Activated effector memory CD4-positive, alpha-beta T cell treated with anti-CD3 and anti-CD28 coated beads, Interleukin-2, amount 50 U/mL, for 16 hours (primary cell): ENCODE results near the gene AIFM3.
"Not testable (repeated sequence)": the region's sequence is repeated elsewhere in the genome, so short reads cannot be mapped to it uniquely, and the experiment has no call there.

Experiments used
- DNase-seq: peaks from one replicate; pipeline ENCODE4 v3.0.0-alpha.2; 2020

The AIFM3 gene

DNA sequence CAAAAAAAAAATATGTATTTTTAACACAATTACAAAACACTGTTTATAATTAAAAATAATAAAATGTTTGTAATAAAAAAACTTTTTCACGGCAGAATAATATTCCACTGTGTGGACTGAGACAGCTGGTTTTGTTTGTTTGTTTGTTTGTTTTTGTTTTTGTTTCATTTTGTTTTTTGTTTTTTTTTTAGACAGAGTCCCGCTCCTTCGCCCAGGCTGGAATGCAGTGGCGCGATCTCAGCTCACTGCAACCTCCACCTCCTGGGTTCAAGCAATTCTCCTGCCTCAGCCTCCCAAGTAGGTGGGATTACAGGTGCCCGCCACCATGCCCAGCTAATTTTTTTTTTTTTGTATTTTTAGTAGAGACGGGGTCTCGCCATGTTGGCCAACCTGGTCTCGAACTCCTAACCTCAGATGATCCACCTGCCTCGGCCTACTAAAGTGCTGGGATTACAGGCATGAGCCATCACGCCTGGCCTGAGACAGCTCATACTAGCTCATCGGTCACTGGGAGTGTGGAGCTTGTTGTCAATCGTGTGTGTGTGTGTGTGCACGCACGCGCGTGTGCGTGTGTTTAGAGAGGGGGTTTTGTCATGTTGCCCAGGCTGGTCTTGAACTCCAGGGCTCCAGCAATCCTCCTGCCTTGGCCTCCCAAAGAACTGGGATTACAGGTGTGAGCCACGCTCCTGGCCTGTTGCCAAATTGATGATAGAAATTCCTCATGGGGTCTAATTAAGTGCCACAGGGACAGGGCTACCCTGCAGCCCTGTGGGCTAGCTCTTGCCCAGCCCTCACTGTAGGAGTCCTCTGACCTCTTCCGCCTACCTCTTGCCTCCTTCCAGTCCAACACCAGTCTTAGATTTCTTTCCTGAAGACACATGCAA is 7.2 kb upstream of the AIFM3 start:
- DNase-seq: no peak

DNA sequence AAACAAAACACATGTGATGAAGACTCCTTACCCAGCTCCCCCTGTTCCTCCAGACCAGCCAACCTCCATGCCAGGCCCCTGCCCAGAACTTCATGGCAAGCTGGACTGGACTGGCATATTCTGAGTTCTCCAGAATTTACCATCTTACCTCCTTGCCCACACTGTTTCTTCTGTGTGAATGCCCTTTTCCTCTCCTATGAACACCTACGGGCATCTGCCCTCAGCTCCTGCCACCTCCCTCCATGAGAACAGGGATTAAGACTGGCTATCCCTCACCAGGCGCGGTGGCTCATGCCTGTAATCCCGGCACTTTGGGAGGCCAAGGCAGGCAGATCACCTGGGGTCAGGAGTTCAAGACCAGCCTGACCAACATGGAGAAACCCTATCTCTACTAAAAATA is 6.4 kb upstream of the AIFM3 start:
- DNase-seq: no peak

- DNase-seq: no peak
These were observed 4.5 kb upstream of the AIFM3 start for GRCh38 chr22:20962491-20962945.

- no peak for DNase-seq
These were observed 3.6 kb upstream of the AIFM3 start for GRCh38 chr22:20963201-20964052.

DNA sequence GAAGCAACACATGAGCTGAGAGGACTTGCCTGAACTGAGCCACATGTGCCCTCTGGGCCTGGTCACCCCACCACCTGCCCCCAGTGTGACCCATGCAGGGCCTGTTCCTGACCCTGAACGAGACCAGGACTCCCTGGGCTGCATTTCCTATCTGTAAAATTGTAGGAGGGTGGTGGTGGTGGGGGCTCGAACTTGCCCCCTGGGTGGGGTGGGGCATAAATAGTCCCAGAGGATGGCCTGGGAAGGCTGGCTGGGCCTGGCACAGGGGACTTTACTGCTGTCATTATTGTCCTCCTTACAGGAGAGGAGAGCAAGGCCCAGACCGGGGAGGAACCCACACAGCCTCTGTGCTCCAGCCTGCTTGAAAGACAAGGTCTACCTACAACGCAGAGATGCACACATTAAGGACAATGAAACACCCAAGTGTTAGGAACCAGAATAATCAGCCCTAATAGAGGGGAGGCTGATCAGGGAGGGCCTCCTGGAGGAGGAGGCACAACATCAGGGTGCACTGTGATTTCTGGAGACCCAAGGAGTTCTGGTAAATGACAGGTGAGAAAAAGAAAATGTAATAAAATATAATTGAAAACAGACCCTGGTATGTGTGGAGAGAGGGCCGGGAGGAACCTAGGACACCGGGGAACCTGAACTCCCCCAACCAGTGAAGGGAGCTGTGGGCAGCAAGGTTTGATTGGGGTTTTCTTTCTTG is 2.8 kb upstream of the AIFM3 start:
- no peak for DNase-seq

DNA sequence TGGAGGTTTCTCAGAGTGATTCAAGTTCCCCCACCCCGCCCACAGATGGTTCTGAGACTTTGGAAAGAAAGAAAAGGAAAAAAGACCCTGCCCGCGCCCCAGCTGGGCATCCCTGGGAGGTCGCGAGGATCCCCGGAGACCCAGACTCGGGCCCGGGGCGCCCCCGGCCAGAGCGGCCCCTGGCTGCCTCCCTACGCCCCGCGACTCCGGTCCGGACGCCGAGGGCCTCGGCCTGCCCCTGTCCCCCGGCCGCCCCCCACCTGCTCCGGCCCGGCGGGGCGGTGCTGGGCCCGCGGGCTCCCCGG is 2.3 kb upstream of the AIFM3 start:
- no peak for DNase-seq

DNA sequence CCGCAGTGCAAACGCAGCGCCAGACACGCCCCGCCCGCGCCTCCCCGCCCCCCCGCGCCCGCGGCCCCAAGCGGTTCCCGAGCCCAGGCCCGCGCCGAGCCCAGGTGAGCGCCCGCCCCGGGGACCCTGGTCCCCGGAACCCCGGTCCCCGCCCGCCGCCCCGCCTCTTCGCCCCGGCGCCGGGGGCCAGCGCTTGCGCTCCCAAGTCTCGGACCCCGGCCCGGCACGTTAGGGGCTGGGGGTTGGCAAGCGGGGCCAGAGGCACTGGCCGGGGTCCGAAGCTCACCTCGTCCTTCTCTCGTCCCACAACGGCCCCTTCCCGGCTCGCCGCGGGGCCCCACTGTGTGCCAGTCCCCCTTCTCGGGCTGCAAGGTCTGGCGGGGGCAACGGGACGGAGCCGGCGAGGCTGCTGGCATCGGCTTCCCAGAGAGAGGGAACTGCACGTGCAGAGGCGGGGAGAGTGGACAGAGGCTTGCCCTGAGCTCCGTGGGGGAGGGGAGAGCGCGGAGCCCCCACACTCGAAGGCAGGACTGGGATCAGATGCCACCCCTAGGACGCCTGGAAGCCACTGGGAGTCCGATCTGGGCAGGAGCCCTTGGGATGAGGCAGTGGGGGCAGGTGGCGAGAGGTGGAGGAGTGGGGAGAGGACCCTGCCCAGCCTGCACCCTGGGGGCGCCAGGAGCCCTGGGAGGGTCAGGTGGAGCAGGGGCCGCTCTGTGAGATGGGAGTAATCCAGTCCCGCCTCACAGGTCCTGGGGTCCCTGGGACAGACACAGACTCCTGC is 1.8 kb upstream of the AIFM3 start:
- no peak for DNase-seq

DNA sequence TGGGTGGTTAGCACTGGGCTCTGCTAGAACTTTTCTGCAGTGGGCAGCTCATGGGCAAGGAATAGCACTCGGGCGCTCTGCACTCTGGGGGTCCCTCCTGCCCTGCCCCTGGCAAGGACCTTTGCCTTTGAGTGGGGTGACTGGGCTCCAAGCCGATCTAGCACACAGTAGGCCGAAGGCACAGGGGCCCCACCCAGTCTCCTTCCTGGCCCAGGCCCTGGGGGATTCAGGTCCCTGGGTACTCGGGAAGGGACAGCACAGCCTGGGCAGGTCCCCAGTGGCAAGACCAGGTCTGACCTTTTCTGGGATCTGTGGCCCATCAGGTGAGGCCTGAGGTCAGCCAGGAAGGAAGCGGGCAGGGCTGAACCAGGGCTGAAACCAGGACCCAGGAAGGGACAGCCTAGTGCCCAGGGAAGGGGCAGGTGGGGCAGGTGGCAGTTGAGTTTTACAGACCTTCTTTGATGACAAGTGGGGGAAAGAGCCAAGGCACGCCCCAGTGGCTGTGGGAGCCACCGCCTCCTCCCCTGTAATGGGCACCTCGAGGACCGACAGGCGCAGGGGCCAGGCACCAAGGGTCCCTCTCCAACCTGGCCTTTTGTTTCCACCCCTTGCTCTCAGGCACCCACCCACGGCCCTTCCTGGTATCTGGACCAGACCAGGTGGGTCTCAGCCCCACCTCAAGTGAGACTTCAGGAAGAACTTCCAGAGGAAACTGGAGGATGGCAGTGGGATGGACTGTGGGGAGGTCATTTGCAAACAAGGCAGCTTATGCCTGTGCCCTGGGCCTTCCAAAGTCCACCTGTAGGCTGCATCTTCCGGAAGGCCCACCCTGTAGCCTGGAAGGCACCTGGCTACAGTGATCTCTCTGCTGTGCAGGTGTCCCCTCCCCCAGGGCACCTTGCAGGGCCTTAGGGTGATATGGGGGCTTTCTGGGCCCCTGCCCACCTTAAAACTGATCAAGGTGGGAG is 883 bp upstream of the AIFM3 start:
- no peak for DNase-seq

- no peak for DNase-seq
These were observed 699 bp downstream of the AIFM3 start for GRCh38 chr22:20967697-20968211.

- no peak for DNase-seq
These were observed 1.4 kb downstream of the AIFM3 start for GRCh38 chr22:20968281-20968977.

DNA sequence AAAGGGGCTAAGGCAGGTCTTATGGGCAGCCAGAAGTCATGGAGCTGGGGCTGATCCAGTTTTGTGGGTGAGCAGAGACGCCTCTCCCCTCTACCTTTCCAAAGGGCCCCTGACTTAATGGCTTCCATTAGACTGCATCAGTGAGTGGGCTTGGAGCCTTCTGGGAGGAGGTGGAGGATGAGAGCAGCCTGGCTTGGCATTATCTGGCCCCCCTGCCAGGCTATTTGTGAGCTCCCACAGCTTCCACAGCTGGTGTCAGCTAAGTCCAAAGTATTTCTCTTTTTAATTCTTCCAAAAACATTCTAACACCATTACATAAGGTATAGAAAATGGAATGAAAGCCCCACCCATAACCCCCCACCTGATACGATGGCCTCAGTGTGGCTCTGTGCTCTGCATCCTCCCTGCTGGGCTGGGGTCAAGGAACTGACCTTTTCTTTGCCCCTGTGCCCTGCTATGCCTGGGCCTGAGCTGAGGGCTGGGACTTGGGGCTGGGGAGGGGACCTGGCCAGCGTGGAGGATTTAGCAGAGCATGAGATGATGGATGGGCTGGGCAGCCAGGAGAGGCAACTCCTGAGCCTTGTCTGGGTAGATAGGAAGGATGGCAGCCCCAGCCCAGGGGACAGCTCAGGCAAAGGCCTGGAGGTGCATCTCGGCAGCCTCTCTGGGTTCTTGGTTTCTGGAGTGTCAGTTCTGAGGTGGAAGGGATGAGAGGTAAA is 4.0 kb downstream of the AIFM3 start:
- no peak for DNase-seq

- DNase-seq: not testable (repeated sequence)
These were observed 5.1 kb downstream of the AIFM3 start for GRCh38 chr22:20972014-20972694.

DNA sequence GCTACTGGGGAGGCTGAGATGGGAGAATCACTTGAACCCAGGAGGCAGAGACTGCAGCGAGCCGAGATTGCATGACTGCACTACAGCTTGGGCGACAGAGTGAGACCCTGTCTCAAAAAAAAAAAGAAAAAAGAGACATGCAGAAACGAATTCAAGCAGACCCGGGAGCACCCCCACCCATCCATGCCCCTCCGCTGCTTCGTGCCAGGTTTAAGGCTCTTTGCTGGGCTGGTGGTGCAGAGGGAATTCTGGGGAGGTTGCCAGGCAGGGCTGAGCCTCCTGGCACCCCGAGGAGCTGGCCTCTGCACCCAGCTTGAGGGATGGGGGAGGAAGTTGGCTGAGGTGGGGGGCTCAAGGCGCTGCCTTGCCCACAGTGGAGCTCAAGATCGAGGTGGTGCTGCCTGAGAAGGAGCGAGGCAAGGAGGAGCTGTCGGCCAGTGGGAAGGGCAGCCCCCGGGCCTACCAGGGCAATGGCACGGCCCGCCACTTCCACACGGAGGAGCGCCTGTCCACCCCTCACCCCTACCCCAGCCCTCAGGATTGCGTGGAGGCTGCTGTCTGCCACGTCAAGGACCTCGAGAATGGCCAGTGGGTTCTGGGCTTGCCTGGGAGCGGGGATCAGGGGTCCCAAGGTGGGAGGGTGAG is 6.0 kb downstream of the AIFM3 start:
- DNase-seq: no peak

DNA sequence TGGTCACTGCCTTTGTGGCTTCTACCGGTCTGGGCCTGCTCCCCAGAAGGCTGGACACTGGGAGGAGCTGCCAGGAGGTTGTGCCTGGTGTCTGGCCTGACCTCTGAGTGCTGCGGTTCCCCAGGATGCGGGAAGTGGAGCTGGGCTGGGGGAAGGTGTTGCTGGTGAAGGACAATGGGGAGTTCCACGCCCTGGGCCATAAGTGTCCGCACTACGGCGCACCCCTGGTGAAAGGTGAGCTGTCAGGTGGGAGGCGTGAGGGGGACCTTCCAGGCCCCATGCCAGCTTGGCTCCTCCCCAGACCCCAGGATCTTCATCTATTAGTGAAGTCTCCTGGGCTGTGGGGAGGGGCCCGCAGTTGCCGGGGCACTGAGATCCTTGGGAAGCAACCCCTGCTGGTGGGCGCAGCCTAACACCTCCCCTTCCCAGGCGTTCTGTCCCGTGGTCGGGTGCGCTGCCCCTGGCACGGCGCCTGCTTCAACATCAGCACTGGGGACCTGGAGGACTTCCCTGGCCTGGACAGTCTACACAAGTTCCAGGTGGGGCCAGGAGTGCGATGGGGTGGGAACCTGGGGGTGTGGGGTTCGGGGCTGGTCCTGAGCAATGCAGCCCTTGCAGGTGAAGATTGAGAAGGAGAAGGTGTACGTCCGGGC is 6.7 kb downstream of the AIFM3 start:
- no peak for DNase-seq

DNA sequence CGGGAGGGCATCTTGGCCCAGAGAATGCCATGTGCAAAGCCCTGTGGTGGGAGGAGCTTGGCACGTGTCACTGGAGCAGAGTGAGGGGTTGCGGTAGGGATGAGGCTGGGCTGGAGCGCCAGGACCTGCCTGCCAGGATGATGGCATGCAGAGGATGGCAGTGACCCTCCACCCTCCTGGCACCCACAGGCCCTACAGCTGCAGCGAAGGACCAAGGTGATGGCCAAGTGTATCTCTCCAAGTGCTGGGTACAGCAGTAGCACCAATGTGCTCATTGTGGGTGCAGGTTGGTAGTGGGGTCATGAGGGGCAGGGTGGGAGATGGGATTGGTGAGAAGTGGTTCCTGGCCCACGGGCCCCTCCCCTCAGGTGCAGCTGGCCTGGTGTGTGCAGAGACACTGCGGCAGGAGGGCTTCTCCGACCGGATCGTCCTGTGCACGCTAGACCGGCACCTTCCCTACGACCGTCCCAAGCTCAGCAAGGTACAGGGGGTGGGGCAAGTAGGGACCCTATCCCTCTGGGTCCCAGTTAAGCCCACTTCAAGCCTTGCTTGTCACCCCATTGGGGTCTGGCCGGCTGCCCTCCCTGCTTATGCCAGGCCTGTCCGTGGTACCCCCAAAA is 7.4 kb downstream of the AIFM3 start:
- DNase-seq: no peak

DNA sequence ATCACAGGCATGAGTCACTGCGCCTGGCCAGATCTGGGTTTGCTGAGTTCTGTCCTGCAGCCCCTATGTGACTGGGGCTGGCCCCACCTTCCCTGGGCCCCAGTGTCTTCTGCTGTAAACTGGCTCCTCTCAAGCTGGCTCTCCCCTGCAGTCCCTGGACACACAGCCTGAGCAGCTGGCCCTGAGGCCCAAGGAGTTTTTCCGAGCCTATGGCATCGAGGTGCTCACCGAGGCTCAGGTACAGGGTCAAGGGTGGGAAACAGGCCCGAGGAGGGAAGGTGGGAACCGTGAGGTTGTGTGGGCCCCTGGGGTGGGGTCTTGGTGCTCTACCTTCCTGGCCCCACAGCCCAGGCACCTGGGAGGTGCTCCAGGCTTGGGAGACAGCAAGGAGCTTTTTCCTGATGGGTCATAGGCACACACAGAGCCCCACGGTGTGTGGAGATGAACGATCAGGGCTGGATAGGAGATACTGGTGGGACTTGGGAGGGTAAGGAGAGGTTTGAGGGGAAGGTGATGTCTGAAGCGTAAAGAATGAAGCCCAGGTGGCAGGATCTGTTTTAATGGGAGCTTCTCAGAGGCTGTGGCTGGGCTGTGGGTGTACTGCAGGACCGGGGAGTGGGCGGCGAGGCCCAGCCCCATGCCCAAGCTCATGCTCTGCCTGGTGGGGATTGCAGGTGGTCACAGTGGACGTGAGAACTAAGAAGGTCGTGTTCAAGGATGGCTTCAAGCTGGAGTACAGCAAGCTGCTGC is 8.7 kb downstream of the AIFM3 start:
- DNase-seq: no peak
